ENCODE data around the gene MATN1. TPM values are rescaled to one million over a fixed set of nuclear protein-coding genes. Genes with fewer than 3 reads are reported as not detected.

MATN1 gene
- total RNA-seq, 1 experiment from 2014 or later = 0.12 TPM

DNA sequence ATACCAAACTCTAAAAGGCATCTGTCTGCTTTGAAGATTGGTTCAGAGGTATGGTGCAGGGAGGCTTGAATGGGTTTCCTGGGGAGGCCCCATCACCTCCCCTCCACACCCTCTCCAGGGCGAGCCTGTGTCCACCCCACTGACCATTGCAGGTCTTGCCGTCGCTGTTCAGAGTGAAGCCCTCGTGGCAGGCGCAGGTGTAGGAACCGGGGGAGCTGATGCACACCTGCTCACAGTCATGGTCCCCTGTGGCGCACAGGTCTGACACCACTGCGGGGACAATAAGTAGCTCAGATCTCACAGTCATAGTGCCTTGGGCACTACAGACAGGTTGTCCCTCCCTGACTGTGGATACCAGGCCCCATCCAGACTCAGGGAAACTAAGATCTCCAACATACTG lies 6.7 kb downstream of the MATN1 start:
- DNase-seq (ENCODE audit: low read depth, low spot score) = no peak
- H3K4me3 ChIP-seq (replicated peaks in 1 of 2; ENCODE audit: low read depth in 1 of 2, low read length in 2 of 2) = no peak overlapping the region
- no peaks in the 10 kb centered on the region for H4K20me1 ChIP-seq (ENCODE audit: insufficient read depth)
- no peak for ATAC-seq
- H3K4me1 ChIP-seq (ENCODE audit: control insufficient read depth in 1 of 2, insufficient read depth in 2 of 2, low read length in 2 of 2) = peaks cover 11 to 26% of the 10 kb centered on the region in 2 experiments
- no peak overlapping the region for H3K4me2 ChIP-seq (ENCODE audit: low read length)
- no peaks in the 10 kb centered on the region for H3K36me3 ChIP-seq (ENCODE audit: control insufficient read depth in 1 of 2, insufficient read depth in 2 of 2, low read length in 2 of 2)
- POLR2A ChIA-PET = no interaction called here
- no TSS peak for BruUV-seq (replicated peaks)
- H3K9me2 ChIP-seq (ENCODE audit: insufficient read depth) = no peaks in the 10 kb centered on the region
- intact Hi-C loops (cut with micrococcal nuclease) = no loop called here
- H3K27ac ChIP-seq (ENCODE audit: low read depth, low read length) = no peak overlapping the region
- RAD21 ChIA-PET (ENCODE audit: low non-redundant PET in 1 of 2, low total read pairs in 2 of 2, uncharacterized antibody in 2 of 2, unreplicated experiment in 2 of 2) = no interaction called here
- CTCF ChIA-PET = interaction anchor here (1.1 kb wide), 1 partner anchor 63 kb away, joined by 3 read pairs; no protein-coding TSS in a partner anchor
- peaks cover 0 to 7% of the 10 kb centered on the region in 2 experiments; a peak in 1 of 4 replicates for H3K9me3 ChIP-seq (ENCODE audit: control insufficient read depth in 1 of 2, insufficient read depth in 1 of 2, low read depth in 1 of 2, low read length in 2 of 2)
- no peak overlapping the region for H2AFZ ChIP-seq (ENCODE audit: low read depth, low read length, poor library complexity, severe bottlenecking)
- H3K9ac ChIP-seq (ENCODE audit: low read length) = no peak overlapping the region
- no peaks in the 10 kb centered on the region for H3K27me3 ChIP-seq (ENCODE audit: insufficient read depth, low read length)
- TF ChIP-seq JUND (IDR thresholded peaks at IDR 0.05) = no peak
- TF ChIP-seq CTCF (IDR thresholded peaks at IDR 0.05 in 2 of 3, conservative IDR thresholded peaks at IDR 0.05 in 1 of 3; ENCODE audit: borderline replicate concordance in 1 of 3, insufficient read depth in 1 of 3, low read depth in 2 of 3, low read length in 2 of 3) = no peak
- H3K79me2 ChIP-seq (ENCODE audit: insufficient read depth, low read length) = no peaks in the 10 kb centered on the region

DNA sequence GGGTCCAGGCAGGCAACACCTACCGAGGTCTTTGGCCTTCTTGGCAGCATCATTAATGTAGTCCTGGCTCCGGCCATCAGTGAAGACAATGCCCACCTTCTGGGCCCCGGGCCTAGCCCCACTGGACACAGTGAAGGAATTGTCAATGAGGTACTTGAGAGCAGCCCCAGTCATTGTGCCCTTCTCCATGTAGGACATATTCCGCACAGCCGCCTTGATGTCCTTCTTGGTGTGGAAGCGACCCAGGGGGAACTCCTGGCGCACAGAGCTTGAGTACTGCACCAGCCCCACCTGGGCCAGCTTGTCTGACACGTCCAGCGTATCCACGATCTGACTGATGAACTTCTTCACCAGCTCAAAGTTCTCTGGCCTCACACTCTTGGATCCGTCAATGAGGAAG lies 7.5 kb downstream of the MATN1 start:
- Histone ChIP-seq H3K9me3 (ENCODE audit: control insufficient read depth in 1 of 2, insufficient read depth in 1 of 2, low read depth in 1 of 2, low read length in 2 of 2) (peaks cover 0 to 7% of the 10 kb centered on the region in 2 experiments; a peak in 1 of 4 replicates), H3K36me3 (ENCODE audit: control insufficient read depth in 1 of 2, insufficient read depth in 2 of 2, low read length in 2 of 2) (no peaks in the 10 kb centered on the region), H4K20me1 (ENCODE audit: insufficient read depth) (no peaks in the 10 kb centered on the region), H3K27me3 (ENCODE audit: insufficient read depth, low read length) (no peaks in the 10 kb centered on the region), H3K4me3 (replicated peaks in 1 of 2; ENCODE audit: low read depth in 1 of 2, low read length in 2 of 2) (no peak overlapping the region), H3K79me2 (ENCODE audit: insufficient read depth, low read length) (no peaks in the 10 kb centered on the region), H2AFZ (ENCODE audit: low read depth, low read length, poor library complexity, severe bottlenecking) (no peak overlapping the region), H3K9ac (ENCODE audit: low read length) (no peak overlapping the region), H3K4me1 (ENCODE audit: control insufficient read depth in 1 of 2, insufficient read depth in 2 of 2, low read length in 2 of 2) (peaks cover 10 to 26% of the 10 kb centered on the region in 2 experiments), H3K9me2 (ENCODE audit: insufficient read depth) (no peaks in the 10 kb centered on the region), H3K27ac (ENCODE audit: low read depth, low read length) (no peak overlapping the region), H3K4me2 (ENCODE audit: low read length) (no peak overlapping the region)
- BruUV-seq (replicated peaks) = no TSS peak
- TF ChIP-seq CEBPB (IDR thresholded peaks at IDR 0.05; ENCODE audit: low read depth) = no peak
- no peak for TF ChIP-seq EZH2phosphoT487 (IDR thresholded peaks at IDR 0.05; ENCODE audit: borderline replicate concordance)
- no peak for TF ChIP-seq CBX3 (IDR thresholded peaks at IDR 0.05; ENCODE audit: low read depth)
- no peak for TF ChIP-seq ZFX (IDR thresholded peaks at IDR 0.05)
- no peak for TF ChIP-seq REST (IDR thresholded peaks at IDR 0.05; ENCODE audit: low read depth)
- no peak for TF ChIP-seq SP1 (IDR thresholded peaks at IDR 0.05; ENCODE audit: low read depth)
- no peak for TF ChIP-seq YY1 (IDR thresholded peaks at IDR 0.05; ENCODE audit: extremely low read depth, insufficient replicate concordance, low read depth, low read length)
- TF ChIP-seq EZH2 (IDR thresholded peaks at IDR 0.05) = no peak
- TF ChIP-seq SIN3A (IDR thresholded peaks at IDR 0.05; ENCODE audit: low read depth) = no peak
- no peak for TF ChIP-seq FOSL1 (IDR thresholded peaks at IDR 0.05; ENCODE audit: low read depth)
- no peak for TF ChIP-seq TCF7L2 (IDR thresholded peaks at IDR 0.05; ENCODE audit: borderline replicate concordance, extremely low read depth, insufficient read depth, insufficient read length)
- TF ChIP-seq, protein P1, sequence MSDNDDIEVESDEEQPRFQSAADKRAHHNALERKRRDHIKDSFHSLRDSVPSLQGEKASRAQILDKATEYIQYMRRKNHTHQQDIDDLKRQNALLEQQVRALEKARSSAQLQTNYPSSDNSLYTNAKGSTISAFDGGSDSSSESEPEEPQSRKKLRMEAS (IDR thresholded peaks at IDR 0.05) = no peak
- no peak for TF ChIP-seq RAD21 (IDR thresholded peaks at IDR 0.05; ENCODE audit: low read depth)
- TF ChIP-seq JUND (IDR thresholded peaks at IDR 0.05) = no peak
- no peak for ATAC-seq
- intact Hi-C loops (cut with micrococcal nuclease) = no loop called here
- DNase-seq (ENCODE audit: low read depth, low spot score) = no peak
- POLR2A ChIA-PET = interaction anchor here (1.0 kb wide), 1 partner anchor 31 kb away, joined by 4 read pairs; no protein-coding TSS in a partner anchor
- RAD21 ChIA-PET (ENCODE audit: low non-redundant PET in 1 of 2, low total read pairs in 2 of 2, uncharacterized antibody in 2 of 2, unreplicated experiment in 2 of 2) = no interaction called here
- CTCF ChIA-PET = interaction anchor here (1.1 kb wide), 1 partner anchor 64 kb away, joined by 3 read pairs; no protein-coding TSS in a partner anchor
